Islet of Langerhans (tissue), 1 donor: ENCODE data around the gene SCAF4.
A peak's percentile ranks its signal among the peaks of the same experiment; 100 is the strongest.
"Not testable (repeated sequence)": the region's sequence is repeated elsewhere in the genome, so short reads cannot be mapped to it uniquely, and the experiment has no call there.

Experiments used
- FAIRE-seq: peaks from one replicate; lab custom pipeline; 2011; peaks lifted over from hg19 to GRCh38; lab: Jason Lieb, UNC

SCAF4 gene

GRCh38 chr21:31741116-31741515 lies 9.2 kb upstream of the SCAF4 start:
- no peak for FAIRE-seq

GRCh38 chr21:31737586-31738397 lies 5.9 kb upstream of the SCAF4 start:
- not testable (repeated sequence) for FAIRE-seq

GRCh38 chr21:31735511-31735992 lies 3.6 kb upstream of the SCAF4 start:
- no peak for FAIRE-seq

- FAIRE-seq = no peak
These were observed 1.7 kb upstream of the SCAF4 start for GRCh38 chr21:31733551-31734149.

GRCh38 chr21:31732597-31733550 lies 956 bp upstream of the SCAF4 start:
- no peak for FAIRE-seq

GRCh38 chr21:31731056-31731856 lies 662 bp downstream of the SCAF4 start:
- FAIRE-seq = no peak

- no peak for FAIRE-seq
These were observed 1.2 kb downstream of the SCAF4 start for GRCh38 chr21:31730712-31731055.

- FAIRE-seq = no peak
These were observed 2.1 kb downstream of the SCAF4 start for GRCh38 chr21:31729622-31730343.

GRCh38 chr21:31728952-31729351 lies 3.0 kb downstream of the SCAF4 start:
- no peak for FAIRE-seq

GRCh38 chr21:31728191-31728590 lies 3.7 kb downstream of the SCAF4 start:
- no peak for FAIRE-seq

GRCh38 chr21:31727181-31727580 lies 4.7 kb downstream of the SCAF4 start:
- FAIRE-seq = no peak

- no peak for FAIRE-seq
These were observed 5.5 kb downstream of the SCAF4 start for GRCh38 chr21:31726407-31726806.

- no peak for FAIRE-seq
These were observed 6.6 kb downstream of the SCAF4 start for GRCh38 chr21:31725202-31725839.

GRCh38 chr21:31724552-31724951 lies 7.4 kb downstream of the SCAF4 start:
- no peak for FAIRE-seq

- no peak for FAIRE-seq
These were observed 10.5 kb downstream of the SCAF4 start for GRCh38 chr21:31721381-31721780.

- no peak for FAIRE-seq
These were observed 11.2 kb downstream of the SCAF4 start for GRCh38 chr21:31720739-31721138.

- FAIRE-seq = no peak
These were observed 11.6 kb downstream of the SCAF4 start for GRCh38 chr21:31720330-31720729.

GRCh38 chr21:31716106-31716505 lies 15.8 kb downstream of the SCAF4 start:
- no peak for FAIRE-seq

- peak; percentile 66 for FAIRE-seq
These were observed 17.1 kb downstream of the SCAF4 start for GRCh38 chr21:31714741-31715365.
